Sigmoid colon (tissue), 7 donors: ENCODE data around the gene SERTAD1. TPM values are rescaled to one million over a fixed set of nuclear protein-coding genes. Genes with fewer than 3 reads are reported as not detected.

ENCODE experiments used
- DNase-seq: peaks from one replicate; pipeline ENCODE4 v3.0.0-alpha.2; 2019
- H3K27ac ChIP-seq, 4 donors: fragments of 200-600 bp; sonication (generic); one replicate each; pipeline ENCODE4 v1.5.1; 2016 to 2019; ENCODE audit warnings: mild to moderate bottlenecking in 1 of 4
- H3K27me3 ChIP-seq, 3 donors: fragments of 200-600 bp; sonication (generic); one replicate each; pipeline ENCODE4 v1.5.1; 2019; ENCODE audit warnings: mild to moderate bottlenecking in 1 of 3
- H3K36me3 ChIP-seq, 4 donors: fragments of 200-600 bp; sonication (generic); one replicate each; pipeline ENCODE4 v1.5.1; 2016 to 2019
- H3K4me1 ChIP-seq, 4 donors: fragments of 200-600 bp; sonication (generic); one replicate each; pipeline ENCODE4 v1.5.1; 2017 to 2019
- H3K4me3 ChIP-seq, 4 donors: fragments of 200-600 bp; sonication (generic); one replicate each; pipeline ENCODE4 v1.5.1; 2017 to 2019; ENCODE audit warnings: mild to moderate bottlenecking in 2 of 4, moderate library complexity in 1 of 4
- H3K9me3 ChIP-seq, 4 donors: fragments of 200-600 bp in 3 of 4; sonication (generic) in 3 of 4; one replicate each; pipeline versions ENCODE4 v1.5.1 to v1.6.1; 2013 to 2019
- EP300 ChIP-seq, 4 donors: sonication (generic); formaldehyde crosslinking; IDR thresholded peaks; one replicate each; pipeline ENCODE4 v1.6.1; 2017; ENCODE audit warnings: antibody characterized with exemption in 4 of 4
- POLR2A ChIP-seq, 2 donors: fragments of 450-650 bp; IDR thresholded peaks; one replicate each; pipeline ENCODE4 v1.6.1; 2016; ENCODE audit warnings: antibody characterized with exemption in 2 of 2, mild to moderate bottlenecking in 2 of 2, moderate library complexity in 2 of 2
- POLR2AphosphoS5 ChIP-seq, 4 donors: sonication (generic); formaldehyde crosslinking; IDR thresholded peaks; one replicate each; pipeline ENCODE4 v1.6.1; 2017; ENCODE audit warnings: antibody characterized with exemption in 4 of 4
- WGBS, 2 donors: extraction: QIAGEN DNeasy Blood & Tissue Kit; methylation state at CpG; one replicate each; pipeline ENCODE4 v1.1.7; 2013; 5-methylcytosine and 5-hydroxymethylcytosine counted together
- intact Hi-C: fragments of 100-400 bp; cut with DNase I; formaldehyde crosslinking; loops from one replicate; pipeline ENCODE4 v1.15.1; 2023
- polyA plus RNA-seq, 3 donors: library from polyadenylated mRNA; stranded (reverse); fragments of 200-250 nt; gene quantifications; one replicate each; pipeline ENCODE4 v1.2.3, GENCODE V29; 2013
- total RNA-seq, 4 donors: library from RNA; depleted of rRNA; stranded (reverse); fragments of >200 nt; gene quantifications; one replicate each; pipeline ENCODE4 v1.1.0, GENCODE V29; 2016
- TF ChIP-seq, protein P1 (sequence below), 4 experiments: fragments of 450-650 bp in 3 of 4; fragments of 200-600 bp in 1 of 4; IDR thresholded peaks; one replicate each; pipeline ENCODE4 v1.5.1; 2016 to 2019; ENCODE audit warnings: antibody characterized with exemption in 4 of 4, mild to moderate bottlenecking in 3 of 4, moderate library complexity in 2 of 4
- donor health status: healthy with polysubstance abuse.
- donor health status: Bipolar disorder and iron deficiency.
- donor health status: healthy.

The SERTAD1 gene
- total and polyA plus RNA-seq, 7 donors, result 10.2 to 44.4 (median 18.6) TPM

DNA sequence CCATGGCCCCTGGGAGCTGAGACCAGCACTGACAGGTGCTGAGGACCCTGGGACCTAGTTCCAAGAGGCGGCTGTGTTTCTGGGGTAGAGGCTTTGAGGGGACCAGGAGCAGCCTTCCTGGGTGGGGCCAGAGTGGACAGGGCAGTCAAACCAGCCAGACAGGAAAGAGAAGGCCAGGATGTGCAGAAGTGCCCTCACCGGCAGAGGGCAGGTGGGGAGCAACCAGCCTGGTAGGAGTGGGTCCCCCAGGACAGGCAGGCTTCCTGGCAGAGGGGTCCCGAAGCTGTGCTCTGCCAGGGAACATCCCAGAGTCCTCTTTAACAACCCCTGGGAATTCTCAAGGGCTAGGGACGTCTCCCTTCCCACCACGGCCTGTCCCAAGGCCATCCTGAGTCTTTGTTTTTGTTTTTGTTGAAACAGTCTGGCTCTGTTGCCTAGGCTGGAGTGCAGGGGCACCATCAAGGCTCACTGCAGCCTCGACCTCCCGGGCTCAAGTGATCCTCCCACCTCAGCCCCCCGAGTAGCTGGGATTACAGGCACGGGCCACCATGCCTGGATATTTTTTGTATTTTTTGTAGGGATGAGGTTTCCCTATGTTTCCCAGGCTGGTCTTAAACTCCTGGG lies 32.8 kb downstream of the SERTAD1 start:
- Histone ChIP-seq H3K9me3 (no peaks in the 10 kb centered on the region), H3K27me3 (no peaks in the 10 kb centered on the region), H3K4me1 (no peaks in the 10 kb centered on the region), H3K4me3 (no peak overlapping the region), H3K36me3 (no peaks in the 10 kb centered on the region), H3K27ac (no peak overlapping the region)
- TF ChIP-seq POLR2AphosphoS5 (IDR thresholded peaks at IDR 0.05), result no peak
- TF ChIP-seq, protein P1, sequence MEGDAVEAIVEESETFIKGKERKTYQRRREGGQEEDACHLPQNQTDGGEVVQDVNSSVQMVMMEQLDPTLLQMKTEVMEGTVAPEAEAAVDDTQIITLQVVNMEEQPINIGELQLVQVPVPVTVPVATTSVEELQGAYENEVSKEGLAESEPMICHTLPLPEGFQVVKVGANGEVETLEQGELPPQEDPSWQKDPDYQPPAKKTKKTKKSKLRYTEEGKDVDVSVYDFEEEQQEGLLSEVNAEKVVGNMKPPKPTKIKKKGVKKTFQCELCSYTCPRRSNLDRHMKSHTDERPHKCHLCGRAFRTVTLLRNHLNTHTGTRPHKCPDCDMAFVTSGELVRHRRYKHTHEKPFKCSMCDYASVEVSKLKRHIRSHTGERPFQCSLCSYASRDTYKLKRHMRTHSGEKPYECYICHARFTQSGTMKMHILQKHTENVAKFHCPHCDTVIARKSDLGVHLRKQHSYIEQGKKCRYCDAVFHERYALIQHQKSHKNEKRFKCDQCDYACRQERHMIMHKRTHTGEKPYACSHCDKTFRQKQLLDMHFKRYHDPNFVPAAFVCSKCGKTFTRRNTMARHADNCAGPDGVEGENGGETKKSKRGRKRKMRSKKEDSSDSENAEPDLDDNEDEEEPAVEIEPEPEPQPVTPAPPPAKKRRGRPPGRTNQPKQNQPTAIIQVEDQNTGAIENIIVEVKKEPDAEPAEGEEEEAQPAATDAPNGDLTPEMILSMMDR (IDR thresholded peaks at IDR 0.05), result peak in 1 of 4 experiments; percentile 11
- intact Hi-C loops, result no loop called here
- no peak for DNase-seq
- WGBS, 2 donors, result 33 to 61% methylated on average over 9 of the region's 9 CpGs

DNA sequence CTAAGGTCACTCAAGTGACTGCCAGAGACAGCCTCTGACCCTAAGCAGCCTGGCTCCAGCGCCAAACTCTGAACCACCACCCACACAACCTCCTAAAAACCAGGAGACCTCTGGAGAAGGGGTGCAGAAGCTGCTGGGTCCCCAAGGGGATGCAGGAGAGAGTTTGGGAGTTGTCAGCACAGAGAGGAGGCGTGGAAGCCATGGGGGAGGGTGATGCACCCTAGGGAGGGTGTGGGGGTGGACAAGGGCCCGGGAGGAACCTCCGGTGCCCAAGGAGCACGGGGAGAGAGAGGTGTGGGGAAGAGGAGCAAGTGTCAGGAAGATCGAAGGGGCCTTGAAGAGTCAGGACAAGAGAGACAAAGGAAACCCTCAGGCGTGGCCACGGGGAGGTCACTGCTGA lies 33.7 kb downstream of the SERTAD1 start:
- no peaks in the 10 kb centered on the region for H3K27me3 ChIP-seq
- DNase-seq, result no peak
- TF ChIP-seq POLR2AphosphoS5 (IDR thresholded peaks at IDR 0.05), result no peak
- no peak for TF ChIP-seq POLR2A (IDR thresholded peaks at IDR 0.05)
- TF ChIP-seq, protein P1 (IDR thresholded peaks at IDR 0.05), result no peak
- TF ChIP-seq EP300 (IDR thresholded peaks at IDR 0.05), result no peak
- H3K9me3 ChIP-seq, result no peaks in the 10 kb centered on the region
- intact Hi-C loops, result no loop called here
- H3K27ac ChIP-seq, result no peak overlapping the region
- no peaks in the 10 kb centered on the region for H3K36me3 ChIP-seq
- H3K4me3 ChIP-seq, result no peak overlapping the region
- WGBS, 2 donors, result 78 to 83% methylated on average over 8 of the region's 8 CpGs
- no peaks in the 10 kb centered on the region for H3K4me1 ChIP-seq

DNA sequence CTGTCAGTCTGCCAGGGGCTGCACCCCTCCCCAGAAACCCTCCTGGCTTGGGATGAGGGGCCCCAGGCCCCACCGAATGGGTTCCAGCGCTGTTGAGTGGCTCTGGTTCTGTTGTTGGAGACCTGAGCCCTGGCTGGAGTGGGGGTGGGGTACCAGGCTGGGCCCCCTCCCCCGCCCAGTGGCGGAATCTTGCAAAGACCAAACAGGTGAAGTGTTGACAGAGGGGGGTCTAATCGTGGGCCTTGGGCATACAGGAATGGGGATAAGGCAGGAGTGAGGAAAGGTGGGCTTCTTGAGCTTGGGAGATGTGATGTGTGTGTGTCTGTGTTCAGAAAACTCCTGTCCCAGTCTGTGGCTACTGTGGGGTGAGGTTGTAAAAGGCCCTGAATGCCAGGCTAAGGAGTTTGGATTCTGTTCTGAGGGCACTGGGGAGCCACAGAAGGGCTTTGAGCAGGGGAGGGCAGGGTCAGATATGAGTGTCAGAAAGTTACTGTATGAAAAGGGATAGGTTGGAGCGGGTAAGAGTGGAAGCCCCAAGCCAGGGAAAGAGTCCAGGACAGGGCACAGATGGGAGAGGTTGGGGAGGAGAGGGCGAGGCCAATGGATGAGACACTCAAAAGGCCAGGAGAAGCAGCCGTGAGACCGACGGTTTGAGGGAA lies 35.6 kb downstream of the SERTAD1 start, which contains the start of gene HIPK4:
TSS of gene HIPK4 (minus strand) at position 98 of the 659 bp plus-strand sequence. CDS start 279 bp downstream, outside the sequence.
- TF ChIP-seq, protein P1 (IDR thresholded peaks at IDR 0.05), result no peak
- no peak for TF ChIP-seq POLR2AphosphoS5 (IDR thresholded peaks at IDR 0.05)
- no peak for TF ChIP-seq POLR2A (IDR thresholded peaks at IDR 0.05)
- TF ChIP-seq EP300 (IDR thresholded peaks at IDR 0.05), result no peak
- intact Hi-C loops, result no loop called here

DNA sequence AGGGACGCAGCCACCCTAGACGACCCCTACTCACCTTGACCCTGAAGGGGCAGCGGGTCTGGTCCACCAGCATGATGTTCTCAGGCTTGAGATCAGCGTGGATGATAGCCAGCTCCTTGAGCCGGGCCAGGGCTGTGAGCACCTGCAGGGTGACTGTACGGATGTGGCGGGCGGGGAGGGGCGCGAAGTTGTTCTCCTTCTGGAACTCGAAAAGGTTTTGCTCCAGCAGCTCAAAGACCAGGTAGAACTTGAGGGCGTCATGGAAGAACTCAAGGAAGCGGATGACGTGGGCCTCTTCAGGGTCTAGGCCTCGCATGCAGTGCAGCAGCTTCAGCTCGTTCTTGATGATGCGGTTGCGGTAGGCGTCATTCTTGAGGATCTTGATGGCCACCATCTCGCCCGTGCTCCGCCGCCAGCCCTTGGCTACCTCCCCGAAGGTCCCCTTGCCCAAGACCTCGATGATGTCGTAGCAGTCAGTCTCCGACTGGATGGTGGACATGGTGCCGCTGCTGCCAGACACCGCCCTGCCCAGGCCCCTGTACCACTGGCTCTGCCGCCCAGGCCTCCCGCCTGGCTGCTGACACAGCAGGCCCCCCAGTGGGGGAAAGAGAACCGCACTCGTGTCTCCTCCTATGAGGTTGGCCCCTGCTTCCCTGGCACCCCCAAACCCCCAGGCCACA lies 36.2 kb downstream of the SERTAD1 start:
- Histone ChIP-seq H3K36me3 (no peaks in the 10 kb centered on the region), H3K4me1 (no peaks in the 10 kb centered on the region), H3K27me3 (no peaks in the 10 kb centered on the region), H3K27ac (no peak overlapping the region), H3K9me3 (no peaks in the 10 kb centered on the region), H3K4me3 (no peak overlapping the region)
- no peak for TF ChIP-seq POLR2A (IDR thresholded peaks at IDR 0.05)
- TF ChIP-seq, protein P1 (IDR thresholded peaks at IDR 0.05), result no peak
- DNase-seq, result no peak
- 95 to 96% methylated on average over 33 of the region's 33 CpGs for WGBS, 2 donors
- intact Hi-C loops, result no loop called here

More for the DNA sequence above, 35.6 kb downstream of the SERTAD1 start, which contains the start of gene HIPK4:
- no peaks in the 10 kb centered on the region for H3K9me3 ChIP-seq
- H3K27ac ChIP-seq, result no peak within 1 kb of the TSS
- H3K36me3 ChIP-seq, result no peaks in the 10 kb centered on the region
- WGBS, 2 donors, result 90 to 91% methylated on average over 10 of the region's 10 CpGs
- no peaks in the 10 kb centered on the region for H3K4me1 ChIP-seq
- no peaks in the 10 kb centered on the region for H3K27me3 ChIP-seq
- no peak for DNase-seq
- no peak within 1 kb of the TSS for H3K4me3 ChIP-seq
